Chondrocyte (in vitro differentiated cells): ENCODE measurements around the gene CHKA. TPM values are rescaled to one million over a fixed set of nuclear protein-coding genes. Genes with fewer than 3 reads are reported as not detected.

Source experiments
- DNase-seq: peaks from one replicate; pipeline ENCODE4 v3.0.0; 2021; ENCODE audit warnings: mixed read lengths, low spot score
- H3K27ac Mint-ChIP-seq: one replicate; pipeline ENCODE4 v1.8.0; 2021; ENCODE audit warnings: mild to moderate bottlenecking, moderate library complexity, mixed read lengths; ENCODE audit not compliant: unreplicated experiment
- H3K27me3 Mint-ChIP-seq: 2 replicates; pipeline ENCODE4 v1.8.0; 2021; ENCODE audit warnings: low read depth, mixed read lengths
- H3K36me3 Mint-ChIP-seq: 2 replicates; pipeline ENCODE4 v1.8.0; 2021; ENCODE audit warnings: low read depth, mixed read lengths
- H3K4me1 Mint-ChIP-seq: 2 replicates; pipeline ENCODE4 v1.8.0; 2021; ENCODE audit warnings: low read depth, mild to moderate bottlenecking, mixed read lengths
- H3K4me3 Mint-ChIP-seq: one replicate; pipeline ENCODE4 v1.8.0; 2021; ENCODE audit warnings: mild to moderate bottlenecking, moderate library complexity, mixed read lengths; ENCODE audit not compliant: unreplicated experiment
- H3K9me3 Mint-ChIP-seq: 2 replicates; pipeline ENCODE4 v1.8.0; 2021; ENCODE audit warnings: low read depth, mixed read lengths
- total RNA-seq: library from RNA; stranded (reverse); gene quantifications from 3 replicates; pipeline ENCODE4 v1.2.1, GENCODE V29; 2021
- TF ChIP-seq, protein P1 (sequence below): fragments of 200-600 bp; sonication (generic); IDR thresholded peaks from 2 replicates; pipeline ENCODE4 v1.5.0; 2021; ENCODE audit warnings: antibody characterized with exemption, mild to moderate bottlenecking, moderate library complexity

Gene CHKA
- total RNA-seq, 1 donor from 2014 or later, result 21.0 TPM

GRCh38 chr11:68159161-68159560, 38.0 kb upstream of the CHKA start:
- Mint-ChIP-seq H3K4me1 (peaks cover 8% of the 10 kb centered on the region), H3K4me3 (no peak overlapping the region), H3K36me3 (peaks cover 36% of the 10 kb centered on the region), H3K27ac (no peak overlapping the region), H3K27me3 (no peaks in the 10 kb centered on the region), H3K9me3 (no peaks in the 10 kb centered on the region)
- no peak for DNase-seq
- TF ChIP-seq, protein P1, sequence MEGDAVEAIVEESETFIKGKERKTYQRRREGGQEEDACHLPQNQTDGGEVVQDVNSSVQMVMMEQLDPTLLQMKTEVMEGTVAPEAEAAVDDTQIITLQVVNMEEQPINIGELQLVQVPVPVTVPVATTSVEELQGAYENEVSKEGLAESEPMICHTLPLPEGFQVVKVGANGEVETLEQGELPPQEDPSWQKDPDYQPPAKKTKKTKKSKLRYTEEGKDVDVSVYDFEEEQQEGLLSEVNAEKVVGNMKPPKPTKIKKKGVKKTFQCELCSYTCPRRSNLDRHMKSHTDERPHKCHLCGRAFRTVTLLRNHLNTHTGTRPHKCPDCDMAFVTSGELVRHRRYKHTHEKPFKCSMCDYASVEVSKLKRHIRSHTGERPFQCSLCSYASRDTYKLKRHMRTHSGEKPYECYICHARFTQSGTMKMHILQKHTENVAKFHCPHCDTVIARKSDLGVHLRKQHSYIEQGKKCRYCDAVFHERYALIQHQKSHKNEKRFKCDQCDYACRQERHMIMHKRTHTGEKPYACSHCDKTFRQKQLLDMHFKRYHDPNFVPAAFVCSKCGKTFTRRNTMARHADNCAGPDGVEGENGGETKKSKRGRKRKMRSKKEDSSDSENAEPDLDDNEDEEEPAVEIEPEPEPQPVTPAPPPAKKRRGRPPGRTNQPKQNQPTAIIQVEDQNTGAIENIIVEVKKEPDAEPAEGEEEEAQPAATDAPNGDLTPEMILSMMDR, result no peak

GRCh38 chr11:68158580-68158979, 37.4 kb upstream of the CHKA start:
- no peak overlapping the region for H3K27ac Mint-ChIP-seq
- no peaks in the 10 kb centered on the region for H3K9me3 Mint-ChIP-seq
- peaks cover 8% of the 10 kb centered on the region for H3K4me1 Mint-ChIP-seq
- TF ChIP-seq, protein P1, result no peak
- DNase-seq, result no peak
- H3K4me3 Mint-ChIP-seq, result no peak overlapping the region
- H3K27me3 Mint-ChIP-seq, result no peaks in the 10 kb centered on the region
- H3K36me3 Mint-ChIP-seq, result peaks cover 35% of the 10 kb centered on the region

- Mint-ChIP-seq H3K9me3 (no peaks in the 10 kb centered on the region), H3K27me3 (no peaks in the 10 kb centered on the region), H3K36me3 (peaks cover 19% of the 10 kb centered on the region), H3K4me1 (no peaks in the 10 kb centered on the region), H3K4me3 (no peak overlapping the region), H3K27ac (no peak overlapping the region)
- no peak for DNase-seq
- TF ChIP-seq, protein P1, result no peak
Observed at GRCh38 chr11:68153742-68154141, 32.6 kb upstream of the CHKA start.

- TF ChIP-seq, protein P1, result no peak
- Mint-ChIP-seq H3K27ac (no peak overlapping the region), H3K36me3 (peaks cover under 1% of the 10 kb centered on the region), H3K4me1 (peaks cover 4% of the 10 kb centered on the region), H3K9me3 (no peaks in the 10 kb centered on the region), H3K4me3 (no peak overlapping the region), H3K27me3 (no peaks in the 10 kb centered on the region)
- no peak for DNase-seq
Observed at GRCh38 chr11:68150037-68150436, 28.8 kb upstream of the CHKA start.

- no peak overlapping the region for H3K27ac Mint-ChIP-seq
- no peak for DNase-seq
- H3K36me3 Mint-ChIP-seq, result no peaks in the 10 kb centered on the region
- H3K27me3 Mint-ChIP-seq, result no peaks in the 10 kb centered on the region
- peaks cover 4% of the 10 kb centered on the region for H3K4me1 Mint-ChIP-seq
- TF ChIP-seq, protein P1, result no peak
- H3K9me3 Mint-ChIP-seq, result no peaks in the 10 kb centered on the region
- H3K4me3 Mint-ChIP-seq, result no peak overlapping the region
Observed at GRCh38 chr11:68149417-68149816, 28.2 kb upstream of the CHKA start.
